ENCODE results near the gene C1QTNF4. TPM values are rescaled to one million over a fixed set of nuclear protein-coding genes. Genes with fewer than 3 reads are reported as not detected.
A peak's percentile ranks its signal among the peaks of the same experiment; 100 is the strongest.
"Not testable (repeated sequence)": the region's sequence is repeated elsewhere in the genome, so short reads cannot be mapped to it uniquely, and the experiment has no call there.

C1QTNF4 gene
- total RNA-seq, 1 donor from 2014 or later: 0.39 TPM

DNA sequence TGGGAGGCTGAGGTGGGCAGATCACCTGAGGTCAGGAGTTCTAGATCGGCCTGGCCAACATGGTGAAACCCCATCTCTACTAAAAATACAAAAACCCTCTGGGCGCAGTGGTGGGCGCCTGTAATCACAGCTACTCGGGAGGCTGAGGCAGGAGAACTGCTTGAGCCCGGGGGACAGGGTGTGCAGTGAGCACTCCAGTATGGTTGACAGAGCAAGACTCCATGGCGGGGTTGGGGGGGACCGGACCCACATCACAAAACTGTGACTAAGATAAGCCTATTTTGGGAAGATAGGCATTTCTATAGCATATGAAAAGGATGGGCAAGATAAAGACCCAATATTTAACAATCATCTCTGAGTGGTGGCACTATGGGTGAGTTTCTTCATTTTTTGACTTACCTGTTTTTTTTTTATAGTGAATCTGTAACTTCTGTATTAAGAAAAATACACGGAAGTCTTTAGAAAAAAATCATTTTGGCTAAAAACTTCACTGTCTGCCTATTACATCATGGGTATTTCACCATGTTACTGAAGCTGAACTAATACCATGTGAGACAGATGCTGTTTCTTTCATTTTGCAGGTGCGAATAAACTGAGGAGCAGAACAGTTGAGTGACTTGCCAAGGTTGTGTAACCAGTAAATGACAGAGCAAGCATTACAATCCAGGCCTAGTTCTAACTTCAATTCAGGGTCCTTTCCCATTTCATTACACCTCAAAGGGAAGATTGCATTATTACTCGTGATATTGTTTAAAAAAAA is 43.7 kb downstream of the C1QTNF4 start:
- Histone ChIP-seq H3K79me2 (ENCODE audit: low read depth) (peaks cover 75% of the 10 kb centered on the region), H3F3A (ENCODE audit: low read depth) (peaks cover 34% of the 10 kb centered on the region), H3K9ac (no peak overlapping the region), H3K9me3 (ENCODE audit: low read depth) (no peaks in the 10 kb centered on the region), H3K27ac (no peak overlapping the region), H3K4me3 (peak overlapping the region; percentile 89), H3K36me3 (no peaks in the 10 kb centered on the region), H3K4me2 (peak overlapping the region; percentile 98), H4K20me1 (ENCODE audit: low read depth) (peaks cover 65% of the 10 kb centered on the region), H3K27me3 (no peaks in the 10 kb centered on the region), H2AFZ (replicated peaks) (no peak overlapping the region), H3K4me1 (peaks cover 12% of the 10 kb centered on the region)
- Mint-ChIP-seq H3K27ac (no peak overlapping the region), H3K27me3 (ENCODE audit: insufficient read depth, low read depth) (no peaks in the 10 kb centered on the region), H3K4me3 (peak overlapping the region; percentile 75), H3K36me3 (peaks cover 22% of the 10 kb centered on the region), H3K4me1 (peaks cover 31% of the 10 kb centered on the region), H3K9me3 (no peaks in the 10 kb centered on the region)
- TF ChIP-seq EZH2phosphoT487 (IDR thresholded peaks at IDR 0.05): no peak
- TF ChIP-seq EZH2 (IDR thresholded peaks at IDR 0.05): no peak
- TF ChIP-seq, protein P1, sequence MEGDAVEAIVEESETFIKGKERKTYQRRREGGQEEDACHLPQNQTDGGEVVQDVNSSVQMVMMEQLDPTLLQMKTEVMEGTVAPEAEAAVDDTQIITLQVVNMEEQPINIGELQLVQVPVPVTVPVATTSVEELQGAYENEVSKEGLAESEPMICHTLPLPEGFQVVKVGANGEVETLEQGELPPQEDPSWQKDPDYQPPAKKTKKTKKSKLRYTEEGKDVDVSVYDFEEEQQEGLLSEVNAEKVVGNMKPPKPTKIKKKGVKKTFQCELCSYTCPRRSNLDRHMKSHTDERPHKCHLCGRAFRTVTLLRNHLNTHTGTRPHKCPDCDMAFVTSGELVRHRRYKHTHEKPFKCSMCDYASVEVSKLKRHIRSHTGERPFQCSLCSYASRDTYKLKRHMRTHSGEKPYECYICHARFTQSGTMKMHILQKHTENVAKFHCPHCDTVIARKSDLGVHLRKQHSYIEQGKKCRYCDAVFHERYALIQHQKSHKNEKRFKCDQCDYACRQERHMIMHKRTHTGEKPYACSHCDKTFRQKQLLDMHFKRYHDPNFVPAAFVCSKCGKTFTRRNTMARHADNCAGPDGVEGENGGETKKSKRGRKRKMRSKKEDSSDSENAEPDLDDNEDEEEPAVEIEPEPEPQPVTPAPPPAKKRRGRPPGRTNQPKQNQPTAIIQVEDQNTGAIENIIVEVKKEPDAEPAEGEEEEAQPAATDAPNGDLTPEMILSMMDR (IDR thresholded peaks at IDR 0.05): no peak
- DNase-seq (ENCODE audit: low spot score): no peak

DNA sequence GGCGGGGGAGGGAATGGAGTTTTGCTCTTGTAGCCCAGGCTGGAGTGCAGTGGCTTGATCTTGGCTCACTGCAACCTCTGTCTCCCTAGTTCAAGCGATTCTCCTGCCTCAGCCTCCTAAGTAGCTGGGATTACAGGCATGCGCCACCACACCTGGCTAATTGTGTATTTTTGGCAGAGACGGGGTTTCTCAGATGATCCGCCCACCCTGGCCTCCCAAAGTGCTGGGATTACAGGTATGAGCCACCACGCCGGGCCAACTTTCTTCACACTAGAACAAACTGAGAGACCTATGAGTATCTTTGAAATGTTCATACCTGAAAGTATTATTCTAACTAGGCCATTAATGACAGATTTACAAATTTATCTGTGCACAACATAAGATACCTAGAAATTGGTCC is 47.9 kb downstream of the C1QTNF4 start:
- not testable (repeated sequence) for H3K9me3 ChIP-seq (ENCODE audit: low read depth); H3K36me3 ChIP-seq; H3K4me3 Mint-ChIP-seq; H3K27me3 ChIP-seq; H2AFZ ChIP-seq (replicated peaks); H3K4me2 ChIP-seq; H3F3A ChIP-seq (ENCODE audit: low read depth); H3K27ac ChIP-seq; H3K4me3 ChIP-seq; H3K27ac Mint-ChIP-seq; H3K9me3 Mint-ChIP-seq; DNase-seq (ENCODE audit: low spot score); H3K9ac ChIP-seq; H3K27me3 Mint-ChIP-seq (ENCODE audit: insufficient read depth, low read depth)
- peaks cover 100% of the 10 kb centered on the region for H3K79me2 ChIP-seq (ENCODE audit: low read depth)
- peaks cover 14% of the 10 kb centered on the region for H3K4me1 ChIP-seq
- H4K20me1 ChIP-seq (ENCODE audit: low read depth): peaks cover 93% of the 10 kb centered on the region
- peaks cover 24% of the 10 kb centered on the region for H3K36me3 Mint-ChIP-seq
- peaks cover 16% of the 10 kb centered on the region for H3K4me1 Mint-ChIP-seq

DNA sequence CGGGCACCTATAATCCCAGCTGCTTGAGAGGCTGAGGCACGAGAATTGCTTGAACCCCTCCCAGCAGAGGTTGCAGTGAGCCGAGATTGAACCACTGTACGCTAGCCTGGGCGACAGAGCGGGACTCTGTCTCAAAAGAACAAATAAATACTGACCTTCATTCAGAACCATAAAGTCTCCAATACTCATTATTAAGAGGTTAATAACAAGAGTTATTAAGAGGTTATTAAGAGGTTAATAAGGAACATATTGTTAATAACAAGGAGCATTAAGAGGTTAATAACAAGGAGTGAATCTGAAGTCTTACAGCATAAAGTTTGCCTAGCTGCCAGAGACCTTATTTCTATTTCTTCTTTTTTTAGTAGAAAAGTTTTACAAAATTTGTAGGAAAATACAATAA is 48.9 kb downstream of the C1QTNF4 start:
- H3K36me3 ChIP-seq: no peaks in the 10 kb centered on the region
- peaks cover 21% of the 10 kb centered on the region for H3K36me3 Mint-ChIP-seq
- no peaks in the 10 kb centered on the region for H3K9me3 Mint-ChIP-seq

More for the DNA sequence above, 48.9 kb downstream of the C1QTNF4 start:
- H3K79me2 ChIP-seq (ENCODE audit: low read depth): peaks cover 100% of the 10 kb centered on the region
- H3K27me3 ChIP-seq: no peaks in the 10 kb centered on the region
- H3K27ac Mint-ChIP-seq: no peak overlapping the region
- no peak overlapping the region for H3K4me2 ChIP-seq
- TF ChIP-seq, protein P1 (IDR thresholded peaks at IDR 0.05): no peak
- TF ChIP-seq EZH2phosphoT487 (IDR thresholded peaks at IDR 0.05) (no peak), EZH2 (IDR thresholded peaks at IDR 0.05) (no peak)
- H3K4me3 ChIP-seq: no peak overlapping the region
- H3K27ac ChIP-seq: no peak overlapping the region
- no peak overlapping the region for H2AFZ ChIP-seq (replicated peaks)
- H3K9me3 ChIP-seq (ENCODE audit: low read depth): no peaks in the 10 kb centered on the region
- no peak overlapping the region for H3K9ac ChIP-seq
- H3F3A ChIP-seq (ENCODE audit: low read depth): peaks cover 6% of the 10 kb centered on the region
- H3K4me1 ChIP-seq: peaks cover 4% of the 10 kb centered on the region
- peaks cover 12% of the 10 kb centered on the region for H3K4me1 Mint-ChIP-seq
- no peaks in the 10 kb centered on the region for H3K27me3 Mint-ChIP-seq (ENCODE audit: insufficient read depth, low read depth)
- H3K4me3 Mint-ChIP-seq: no peak overlapping the region
- DNase-seq (ENCODE audit: low spot score): no peak
- peaks cover 93% of the 10 kb centered on the region for H4K20me1 ChIP-seq (ENCODE audit: low read depth)

Measured in neural progenitor cell (in vitro differentiated cells).